ENCODE data around the gene VARS2. TPM values are rescaled to one million over a fixed set of nuclear protein-coding genes. Genes with fewer than 3 reads are reported as not detected.

The VARS2 gene
- total RNA-seq, 2 donors from 2014 or later = 20.2 to 26.0 TPM

- no peak for TF ChIP-seq CTCF (IDR thresholded peaks at IDR 0.05)
- no peaks in the 10 kb centered on the region for H3K9me3 ChIP-seq
- no peak overlapping the region for H3K4me3 ChIP-seq
- no peaks in the 10 kb centered on the region for H3K36me3 ChIP-seq
- DNase-seq (ENCODE audit: low spot score) (no peak), ATAC-seq (ENCODE audit: insufficient number of reproducible peaks, low FRiP score, low read depth) (no peak)
- H3K27me3 ChIP-seq (replicated peaks; ENCODE audit: insufficient read depth) = no peaks in the 10 kb centered on the region
- peaks cover 10 to 42% of the 10 kb centered on the region in 2 donors for H3K4me1 ChIP-seq (ENCODE audit: control insufficient read depth in 1 of 2, low read depth in 2 of 2)
- H3K27ac ChIP-seq = no peak overlapping the region
Measured at GRCh38 chr6:30879684-30880427, 34.2 kb upstream of the VARS2 start.

GRCh38 chr6:30880698-30881252 lies 33.3 kb upstream of the VARS2 start:
- Histone ChIP-seq H3K36me3 (no peaks in the 10 kb centered on the region), H3K9me3 (no peaks in the 10 kb centered on the region), H3K4me1 (ENCODE audit: control insufficient read depth in 1 of 2, low read depth in 2 of 2) (peaks cover 18 to 51% of the 10 kb centered on the region in 2 donors), H3K27ac (no peak overlapping the region), H3K4me3 (no peak overlapping the region), H3K27me3 (replicated peaks; ENCODE audit: insufficient read depth) (no peaks in the 10 kb centered on the region)
- TF ChIP-seq CTCF (IDR thresholded peaks at IDR 0.05) = no peak
- DNase-seq (ENCODE audit: low spot score) = no peak
- ATAC-seq (ENCODE audit: insufficient number of reproducible peaks, low FRiP score, low read depth) = no peak

DNA sequence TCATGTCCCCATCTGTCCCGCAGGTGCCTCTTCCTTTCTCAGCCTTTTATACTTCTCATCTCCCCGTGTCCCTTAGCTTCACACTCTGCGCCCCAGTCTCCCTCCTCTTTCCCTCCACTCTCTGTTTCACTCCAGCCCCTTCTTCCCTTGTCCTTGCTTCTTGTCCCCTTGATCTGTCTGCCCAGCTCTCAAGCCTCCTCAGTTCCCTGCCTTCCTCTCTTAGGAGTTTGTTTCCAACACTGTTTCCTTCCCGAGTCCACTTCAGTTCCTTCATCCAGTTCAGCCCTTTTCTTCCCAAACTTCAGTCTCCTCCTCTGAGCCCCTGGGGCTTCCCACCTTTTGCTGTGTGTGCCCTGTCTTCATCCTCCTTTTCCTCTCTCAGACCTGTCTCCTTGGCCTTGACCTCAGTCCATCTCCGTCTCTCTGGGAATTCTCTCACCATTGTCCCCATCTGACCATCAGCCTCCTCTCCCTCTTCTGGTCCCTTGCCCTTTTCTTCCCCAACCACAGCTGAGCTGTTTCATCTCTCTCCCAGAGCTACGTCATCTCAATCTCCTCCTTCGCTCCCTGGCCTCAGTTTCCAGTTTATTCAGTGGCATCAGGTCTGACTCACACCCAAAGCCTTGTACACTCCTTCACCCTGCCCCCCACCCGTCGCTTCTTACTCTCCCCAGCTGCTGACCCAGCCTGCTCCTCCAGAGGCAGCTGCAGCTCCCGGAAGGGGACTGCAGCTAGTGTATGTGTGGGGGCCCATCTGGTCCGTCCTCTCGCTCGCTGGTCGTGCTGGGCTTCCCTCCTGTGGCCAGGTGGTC lies 32.4 kb upstream of the VARS2 start:
- H3K27me3 ChIP-seq (replicated peaks; ENCODE audit: insufficient read depth) = no peaks in the 10 kb centered on the region
- no peaks in the 10 kb centered on the region for H3K36me3 ChIP-seq
- DNase-seq (ENCODE audit: low spot score) (no peak), ATAC-seq (ENCODE audit: insufficient number of reproducible peaks, low FRiP score, low read depth) (no peak)
- peaks cover 22 to 53% of the 10 kb centered on the region in 2 donors for H3K4me1 ChIP-seq (ENCODE audit: control insufficient read depth in 1 of 2, low read depth in 2 of 2)
- peak overlapping the region; percentile 78 to 89 for H3K27ac ChIP-seq
- H3K4me3 ChIP-seq = no peak overlapping the region
- TF ChIP-seq CTCF (IDR thresholded peaks at IDR 0.05) = no peak
- H3K9me3 ChIP-seq = no peaks in the 10 kb centered on the region

DNA sequence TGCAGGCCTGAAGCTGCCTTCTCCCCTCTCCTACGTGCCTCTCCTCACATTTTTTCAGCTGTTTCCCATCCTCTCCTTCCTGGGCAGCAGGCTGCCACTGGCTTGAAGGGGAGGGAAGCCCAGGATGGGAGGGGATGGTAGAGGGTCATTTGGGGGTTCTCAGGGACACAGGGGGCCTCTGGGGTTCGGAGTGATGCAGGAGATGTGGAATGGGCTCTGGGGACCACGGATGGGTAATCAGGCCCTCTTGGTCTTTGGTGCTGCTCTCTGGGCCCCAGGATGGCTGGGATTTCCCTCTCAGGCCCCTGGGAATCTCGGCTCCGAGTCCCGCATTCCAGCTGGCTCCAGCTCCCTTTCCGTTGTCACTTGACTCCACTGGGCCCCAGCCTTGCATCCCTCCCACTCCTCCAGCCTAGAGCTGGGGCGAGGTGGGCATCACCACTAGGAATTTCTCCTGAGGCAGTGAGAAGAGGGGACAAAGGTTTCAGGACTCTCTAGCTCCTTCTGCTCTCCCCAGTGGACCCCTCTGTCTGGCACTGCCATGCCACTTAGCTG lies 31.8 kb upstream of the VARS2 start:
- Histone ChIP-seq H3K4me3 (no peak overlapping the region), H3K27ac (peak overlapping the region; percentile 78 to 89), H3K9me3 (no peaks in the 10 kb centered on the region), H3K4me1 (ENCODE audit: control insufficient read depth in 1 of 2, low read depth in 2 of 2) (peaks cover 20 to 49% of the 10 kb centered on the region in 2 donors), H3K27me3 (replicated peaks; ENCODE audit: insufficient read depth) (no peaks in the 10 kb centered on the region), H3K36me3 (no peaks in the 10 kb centered on the region)
- ATAC-seq (ENCODE audit: insufficient number of reproducible peaks, low FRiP score, low read depth) = no peak
- no peak for DNase-seq (ENCODE audit: low spot score)
- TF ChIP-seq CTCF (IDR thresholded peaks at IDR 0.05) = no peak
